DOHH2 (cell line): Measurements from ENCODE around the gene CPEB4.

Experiments
- H3F3A ChIP-seq: fragments of 200-600 bp; sonication (generic), shearing (Covaris generic); 2 replicates; pipeline ENCODE4 v1.6.0; 2016; ENCODE audit warnings: antibody characterized with exemption, mild to moderate bottlenecking; ENCODE audit not compliant: control insufficient read depth, insufficient read depth
- H3K27ac ChIP-seq: fragments of 200-600 bp; sonication (generic); 2 replicates; pipeline ENCODE4 v1.5.1; 2014; ENCODE audit warnings: low read depth, mild to moderate bottlenecking, low read length, moderate library complexity
- H3K27me3 ChIP-seq: fragments of 200-600 bp; sonication (generic); 2 replicates; pipeline ENCODE4 v1.6.1; 2014; ENCODE audit warnings: mild to moderate bottlenecking, low read length, mixed read lengths; ENCODE audit not compliant: control insufficient read depth
- H3K36me3 ChIP-seq: fragments of 200-600 bp; sonication (generic); 2 replicates; pipeline ENCODE4 v1.6.1; 2014; ENCODE audit warnings: mild to moderate bottlenecking, low read length, moderate library complexity, mixed read lengths; ENCODE audit not compliant: control insufficient read depth
- H3K4me1 ChIP-seq: fragments of 200-600 bp; sonication (generic); 2 replicates; pipeline ENCODE4 v1.6.1; 2014; ENCODE audit warnings: mild to moderate bottlenecking, low read length, mixed read lengths; ENCODE audit not compliant: control insufficient read depth
- H3K4me2 ChIP-seq: fragments of 200-600 bp; sonication (generic); 2 replicates; pipeline ENCODE4 v1.6.0; 2014; ENCODE audit warnings: mild to moderate bottlenecking, low read length, moderate library complexity
- H3K4me3 ChIP-seq: fragments of 200-600 bp; sonication (generic); 2 replicates; pipeline ENCODE4 v1.5.1; 2014; ENCODE audit warnings: mild to moderate bottlenecking, low read length, mixed read lengths
- H3K79me2 ChIP-seq: fragments of 200-600 bp; sonication (generic); 2 replicates; pipeline ENCODE4 v1.6.1; 2014; ENCODE audit warnings: mild to moderate bottlenecking, low read length, mixed read lengths; ENCODE audit not compliant: control insufficient read depth
- H3K9me2 ChIP-seq: fragments of 200-600 bp; sonication (generic); replicated peaks from 2 replicates; pipeline ENCODE4 v1.6.1; 2014; ENCODE audit warnings: mild to moderate bottlenecking, low read length, mixed read lengths; ENCODE audit not compliant: control insufficient read depth
- H3K9me3 ChIP-seq: fragments of 200-600 bp; sonication (generic); 2 replicates; pipeline ENCODE4 v1.6.1; 2014; ENCODE audit warnings: antibody characterized with exemption, low read length, mixed read lengths; ENCODE audit not compliant: control insufficient read depth, insufficient read depth
- H4K20me1 ChIP-seq: fragments of 200-600 bp; sonication (generic); 2 replicates; pipeline ENCODE4 v1.6.0; 2014; ENCODE audit warnings: low read depth, mild to moderate bottlenecking, antibody characterized with exemption, low read length, moderate library complexity; ENCODE audit not compliant: control insufficient read depth, insufficient read depth
- EZH2phosphoT487 ChIP-seq: fragments of 200-600 bp; sonication (generic); IDR thresholded peaks from 2 replicates; pipeline ENCODE4 v1.6.1; 2017; ENCODE audit warnings: borderline replicate concordance, mild to moderate bottlenecking, antibody characterized with exemption, low read length, moderate library complexity, mixed read lengths
- TF ChIP-seq, protein P1 (sequence below): fragments of 200-600 bp; sonication (generic); IDR thresholded peaks from one replicate; pipeline ENCODE4 v1.5.1; 2014; ENCODE audit warnings: antibody characterized with exemption, mild to moderate bottlenecking, low read depth, low read length; ENCODE audit not compliant: poor library complexity, severe bottlenecking

Gene CPEB4

DNA sequence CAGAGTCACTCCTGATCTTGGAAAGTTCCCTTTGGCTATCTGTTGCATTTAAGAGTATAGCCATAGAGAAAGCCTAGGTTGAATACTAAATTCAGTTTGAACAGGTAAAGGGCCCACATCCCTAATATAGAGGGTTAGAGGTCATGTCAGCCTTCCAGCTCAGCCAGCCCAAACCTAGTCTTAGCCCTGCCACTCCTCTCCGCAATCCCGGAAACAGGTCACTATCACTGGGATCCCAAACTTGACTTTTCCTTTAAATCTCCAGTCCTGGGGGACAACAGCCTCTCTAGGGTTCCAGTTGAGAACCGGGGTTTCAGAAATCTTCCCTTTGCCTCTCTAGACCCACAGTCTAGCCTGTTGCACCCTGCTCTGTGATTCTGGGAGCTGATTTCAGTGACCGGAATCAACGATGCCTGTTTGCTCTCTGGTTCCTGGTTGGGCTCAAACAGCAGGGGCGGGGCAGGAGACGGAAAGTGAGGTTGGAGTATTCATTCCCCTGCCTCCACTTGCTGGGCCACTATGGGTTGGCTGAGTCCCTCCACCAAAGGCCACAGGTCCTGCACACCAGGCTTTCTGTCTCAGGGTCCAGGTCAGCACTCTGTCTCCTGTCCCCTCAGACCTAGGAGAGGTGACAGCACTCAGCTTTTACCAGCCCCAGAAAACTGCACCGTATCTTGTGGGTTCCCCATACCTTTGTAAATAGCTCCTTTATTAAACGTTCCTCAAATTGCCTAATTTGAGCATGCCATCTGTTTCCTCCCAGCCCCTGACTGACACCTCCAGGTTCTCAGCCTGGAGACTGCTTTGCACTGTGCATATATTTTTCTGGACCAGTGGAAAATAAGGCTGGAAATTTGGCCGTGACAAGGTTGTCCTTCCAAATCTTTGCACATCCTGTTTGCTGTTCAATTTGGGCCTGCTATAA lies 23.8 kb upstream of the CPEB4 start:
- no peak for TF ChIP-seq EZH2phosphoT487
- TF ChIP-seq, protein P1, sequence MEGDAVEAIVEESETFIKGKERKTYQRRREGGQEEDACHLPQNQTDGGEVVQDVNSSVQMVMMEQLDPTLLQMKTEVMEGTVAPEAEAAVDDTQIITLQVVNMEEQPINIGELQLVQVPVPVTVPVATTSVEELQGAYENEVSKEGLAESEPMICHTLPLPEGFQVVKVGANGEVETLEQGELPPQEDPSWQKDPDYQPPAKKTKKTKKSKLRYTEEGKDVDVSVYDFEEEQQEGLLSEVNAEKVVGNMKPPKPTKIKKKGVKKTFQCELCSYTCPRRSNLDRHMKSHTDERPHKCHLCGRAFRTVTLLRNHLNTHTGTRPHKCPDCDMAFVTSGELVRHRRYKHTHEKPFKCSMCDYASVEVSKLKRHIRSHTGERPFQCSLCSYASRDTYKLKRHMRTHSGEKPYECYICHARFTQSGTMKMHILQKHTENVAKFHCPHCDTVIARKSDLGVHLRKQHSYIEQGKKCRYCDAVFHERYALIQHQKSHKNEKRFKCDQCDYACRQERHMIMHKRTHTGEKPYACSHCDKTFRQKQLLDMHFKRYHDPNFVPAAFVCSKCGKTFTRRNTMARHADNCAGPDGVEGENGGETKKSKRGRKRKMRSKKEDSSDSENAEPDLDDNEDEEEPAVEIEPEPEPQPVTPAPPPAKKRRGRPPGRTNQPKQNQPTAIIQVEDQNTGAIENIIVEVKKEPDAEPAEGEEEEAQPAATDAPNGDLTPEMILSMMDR: no peak
- Histone ChIP-seq H3F3A (no peaks in the 10 kb centered on the region), H3K36me3 (no peaks in the 10 kb centered on the region), H3K27me3 (no peaks in the 10 kb centered on the region), H3K27ac (no peak overlapping the region), H3K4me1 (no peaks in the 10 kb centered on the region), H3K4me2 (no peak overlapping the region), H4K20me1 (no peaks in the 10 kb centered on the region), H3K9me2 (no peaks in the 10 kb centered on the region), H3K4me3 (no peak overlapping the region), H3K9me3 (no peaks in the 10 kb centered on the region), H3K79me2 (no peaks in the 10 kb centered on the region)

GRCh38 chr5:173866243-173866857 lies 21.8 kb upstream of the CPEB4 start:
- H3K9me2 ChIP-seq: no peaks in the 10 kb centered on the region
- H3K36me3 ChIP-seq: no peaks in the 10 kb centered on the region
- no peaks in the 10 kb centered on the region for H3K4me1 ChIP-seq
- no peaks in the 10 kb centered on the region for H3F3A ChIP-seq
- no peak overlapping the region for H3K27ac ChIP-seq
- TF ChIP-seq, protein P1: no peak
- H3K27me3 ChIP-seq: no peaks in the 10 kb centered on the region
- H4K20me1 ChIP-seq: no peaks in the 10 kb centered on the region
- no peak overlapping the region for H3K4me2 ChIP-seq
- H3K79me2 ChIP-seq: no peaks in the 10 kb centered on the region
- no peak overlapping the region for H3K4me3 ChIP-seq
- no peaks in the 10 kb centered on the region for H3K9me3 ChIP-seq

- Histone ChIP-seq H4K20me1 (no peaks in the 10 kb centered on the region), H3K9me2 (no peaks in the 10 kb centered on the region), H3F3A (no peaks in the 10 kb centered on the region), H3K4me2 (no peak overlapping the region), H3K27ac (no peak overlapping the region), H3K4me1 (peaks cover 7% of the 10 kb centered on the region), H3K36me3 (no peaks in the 10 kb centered on the region), H3K9me3 (no peaks in the 10 kb centered on the region), H3K79me2 (no peaks in the 10 kb centered on the region), H3K27me3 (no peaks in the 10 kb centered on the region), H3K4me3 (no peak overlapping the region)
- TF ChIP-seq, protein P1: no peak
- TF ChIP-seq EZH2phosphoT487: no peak
Measured at GRCh38 chr5:173866858-173867679, 21.1 kb upstream of the CPEB4 start.
